HEK293T (cell line): ENCODE data around the gene STK33.

Experiments used
- ARNT ChIP-seq: fragments of 450-650 bp; IDR thresholded peaks from 2 replicates; pipeline ENCODE4 v1.6.1; 2017; ENCODE audit warnings: mild to moderate bottlenecking
- BHLHE40 ChIP-seq: fragments of 450-650 bp; IDR thresholded peaks from 2 replicates; pipeline ENCODE4 v1.6.1; 2016; ENCODE audit warnings: mild to moderate bottlenecking, moderate library complexity, borderline replicate concordance
- ELF4 ChIP-seq: fragments of 450-650 bp; IDR thresholded peaks from 2 replicates; pipeline ENCODE4 v1.6.1; 2017; ENCODE audit warnings: antibody characterized with exemption
- FOXM1 ChIP-seq: fragments of 450-650 bp; IDR thresholded peaks from 2 replicates; pipeline ENCODE4 v1.6.1; 2017; ENCODE audit warnings: mild to moderate bottlenecking, borderline replicate concordance
- NFRKB ChIP-seq: fragments of 450-650 bp; IDR thresholded peaks from 2 replicates; pipeline ENCODE4 v1.6.1; 2016; ENCODE audit warnings: mild to moderate bottlenecking, moderate library complexity
- SP1 ChIP-seq: fragments of 450-650 bp; IDR thresholded peaks from 2 replicates; pipeline ENCODE4 v1.6.1; 2017
- SUZ12 ChIP-seq: fragments of 450-650 bp; IDR thresholded peaks from 2 replicates; pipeline ENCODE4 v1.6.1; 2016; ENCODE audit warnings: mild to moderate bottlenecking
- TARDBP ChIP-seq: fragments of 450-650 bp; IDR thresholded peaks from 2 replicates; pipeline ENCODE4 v1.6.1; 2016

DNA sequence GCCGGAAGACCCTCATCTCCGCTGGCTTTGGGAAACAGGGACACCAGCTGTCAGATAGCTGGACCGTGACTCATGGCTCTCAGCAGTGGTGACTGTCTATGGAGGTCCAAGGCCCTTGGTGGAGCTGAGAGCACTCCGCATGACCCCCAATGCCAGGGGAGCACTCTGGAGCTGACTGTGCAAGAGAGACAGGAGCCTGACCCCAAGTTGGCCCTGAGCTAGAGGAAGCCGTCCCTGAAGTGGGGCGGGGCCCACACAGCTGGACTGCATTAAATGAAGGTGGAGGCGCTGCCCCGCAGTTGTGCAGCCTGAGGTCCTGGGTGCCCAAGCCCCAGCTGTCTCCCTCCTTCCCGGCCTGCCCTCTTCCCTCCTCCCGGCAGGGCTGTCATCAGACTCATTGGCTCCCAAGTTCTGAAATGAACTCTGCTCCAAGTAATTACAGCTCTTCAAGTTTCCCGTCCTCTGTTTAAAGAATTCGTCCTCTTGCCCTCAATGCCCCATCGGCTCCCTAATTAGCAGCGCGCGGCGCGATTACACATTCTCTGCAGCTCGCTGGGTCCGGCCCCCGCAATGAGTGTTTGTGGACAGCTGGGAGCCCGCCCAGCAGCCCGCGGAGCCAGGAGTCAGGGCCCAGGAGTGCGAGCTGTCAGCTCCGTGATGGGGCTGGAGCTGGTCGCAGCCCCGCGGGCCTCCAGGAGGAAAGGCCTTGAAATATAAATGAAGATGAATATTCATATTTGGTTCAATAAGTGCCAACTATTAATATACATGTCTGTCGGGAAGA, 237.1 kb downstream of the STK33 start:
- TF ChIP-seq ELF4 (no peak), SP1 (no peak), BHLHE40 (no peak), TARDBP (no peak), NFRKB (no peak), ARNT (no peak), SUZ12 (no peak), FOXM1 (no peak)
